K562 (cell line): ENCODE measurements around the gene KLHDC10. TPM values are rescaled to one million over a fixed set of nuclear protein-coding genes. Genes with fewer than 3 reads are reported as not detected.

Source experiments
- CBX1 ChIP-seq: sonication (generic); IDR thresholded peaks from 2 replicates; pipeline ENCODE4 v1.6.1; 2016; ENCODE audit warnings: antibody characterized with exemption, low read depth, mild to moderate bottlenecking
- DIDO1 ChIP-seq: fragments of 450-650 bp; IDR thresholded peaks from 2 replicates; pipeline ENCODE4 v1.6.1; 2016; ENCODE audit warnings: low read depth, missing biosample characterization, missing genetic modification characterization
- HMGN3 ChIP-seq: IDR thresholded peaks from 2 replicates; pipeline ENCODE4 v1.6.1; 2011; ENCODE audit warnings: borderline replicate concordance, low read depth, mild to moderate bottlenecking, mixed read lengths, low read length; ENCODE audit not compliant: insufficient read length; ENCODE audit errors: extremely low read depth
- PRMT5 ChIP-seq: sonication (generic); formaldehyde crosslinking; IDR thresholded peaks from 2 replicates; pipeline ENCODE4 v1.5.0; 2020; ENCODE audit warnings: missing genetic modification reagents
- RFX5 ChIP-seq: IDR thresholded peaks from 2 replicates; pipeline ENCODE4 v1.6.1; 2011; ENCODE audit warnings: low read depth, mild to moderate bottlenecking, improper control_type of control experiment, low read length
- SETDB1 ChIP-seq: IDR thresholded peaks from one replicate; pipeline ENCODE4 v1.6.1; 2012; ENCODE audit warnings: low read length, control low read depth, inconsistent platforms
- THRAP3 ChIP-seq: fragments of 450-650 bp; IDR thresholded peaks from 2 replicates; pipeline ENCODE4 v1.6.1; 2016; ENCODE audit warnings: mild to moderate bottlenecking, inconsistent platforms, borderline replicate concordance
- ZNF124 ChIP-seq: sonication (generic); formaldehyde crosslinking; IDR thresholded peaks from 2 replicates; pipeline ENCODE4 v1.8.1; 2022; ENCODE audit warnings: missing genetic modification reagents
- ZNF143 ChIP-seq: sonication (generic); formaldehyde crosslinking; IDR thresholded peaks from 2 replicates; pipeline ENCODE4 v1.9.0; 2022; ENCODE audit warnings: mild to moderate bottlenecking, missing genetic modification reagents
- polyA plus RNA-seq, 8 experiments: library from polyadenylated mRNA; depleted of rRNA in 4 of 8; stranded (reverse) in 5 of 8; unstranded in 3 of 8; fragments of >200 nt; fragmentation: Nextera tagmentation in 2 of 8; fragmentation: Illumina TruSeq in 1 of 8; extraction: Ambion mirVana in 2 of 8; extraction: Trizol in 1 of 8; gene quantifications; 2 replicates each; pipeline versions ENCODE4 v1.2.1 to v1.2.3, GENCODE V29; 2011 to 2014; ENCODE audit warnings: inconsistent platforms in 1 of 8, missing spikeins in 1 of 8
- total RNA-seq, 7 experiments: library from RNA; depleted of rRNA in 6 of 7; stranded (reverse); fragments of >200 nt in 6 of 7; fragmentation: Illumina TruSeq in 2 of 7; extraction: Trizol in 2 of 7; gene quantifications; 2 replicates each; pipeline versions ENCODE4 v1.2.1 to v1.2.3, GENCODE V29; 2011 to 2021; ENCODE audit warnings: low replicate concordance in 1 of 7
- TF ChIP-seq, protein P1 (sequence below), 2 experiments: fragments of 450-650 bp; formaldehyde crosslinking in 1 of 2; IDR thresholded peaks; 2 replicates each; pipeline versions ENCODE4 v1.4.0 to v1.6.1; 2014 to 2020; ENCODE audit warnings: mild to moderate bottlenecking in 2 of 2, borderline replicate concordance in 1 of 2, low read depth in 1 of 2
- TF ChIP-seq, protein P2 (sequence below): sonication (generic); formaldehyde crosslinking; IDR thresholded peaks from 2 replicates; pipeline ENCODE4 v1.8.1; 2022; ENCODE audit warnings: missing genetic modification reagents
- TF ChIP-seq, protein P3 (sequence below): fragments of 450-650 bp; IDR thresholded peaks from 2 replicates; pipeline ENCODE4 v1.6.1; 2016; ENCODE audit warnings: missing biosample characterization, missing genetic modification characterization
- TF ChIP-seq, protein P4 (sequence below): IDR thresholded peaks from 2 replicates; pipeline ENCODE4 v1.6.1; 2016; ENCODE audit warnings: missing genetic modification characterization, missing compliant biosample characterization

The KLHDC10 gene
- total and polyA plus RNA-seq, 9 of the 15 experiments (the other 6 are each of a cell fraction or from before 2014, with no cell fraction given): 9.8 to 80.5 (median 31.4) TPM

DNA sequence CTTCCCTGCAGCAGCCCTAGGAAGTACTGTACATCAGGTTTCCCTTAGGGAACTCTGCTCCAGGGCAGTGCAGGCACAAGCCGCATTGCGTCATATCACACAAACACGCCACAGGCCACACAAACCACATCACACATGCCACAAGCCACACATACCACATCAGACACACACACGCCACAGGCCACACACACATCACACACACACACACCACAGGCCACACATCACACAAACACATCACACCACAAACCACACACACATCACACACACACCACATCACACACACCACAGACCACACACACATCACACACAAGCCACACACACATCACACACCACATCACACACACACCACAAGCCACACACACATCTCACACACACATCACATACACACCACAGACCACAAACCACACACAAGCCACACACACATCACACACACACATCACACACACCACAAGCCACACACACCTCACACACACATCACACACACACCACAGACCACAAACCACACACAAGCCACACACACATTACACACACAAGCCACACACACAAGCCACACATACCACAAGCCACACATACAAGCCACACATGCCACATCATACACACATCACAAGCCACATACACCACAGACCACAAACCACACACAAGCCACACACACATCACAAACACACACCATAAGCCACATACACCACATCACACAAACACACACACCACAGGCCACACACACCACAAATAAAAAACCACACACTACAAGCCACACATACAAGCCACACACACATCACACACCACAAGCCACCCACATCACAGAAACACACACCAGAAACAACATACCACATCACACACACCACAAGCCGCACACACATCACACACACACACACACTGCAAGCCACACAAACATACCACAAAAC lies 81.5 kb downstream of the KLHDC10 start (continued):
- TF ChIP-seq, protein P1, sequence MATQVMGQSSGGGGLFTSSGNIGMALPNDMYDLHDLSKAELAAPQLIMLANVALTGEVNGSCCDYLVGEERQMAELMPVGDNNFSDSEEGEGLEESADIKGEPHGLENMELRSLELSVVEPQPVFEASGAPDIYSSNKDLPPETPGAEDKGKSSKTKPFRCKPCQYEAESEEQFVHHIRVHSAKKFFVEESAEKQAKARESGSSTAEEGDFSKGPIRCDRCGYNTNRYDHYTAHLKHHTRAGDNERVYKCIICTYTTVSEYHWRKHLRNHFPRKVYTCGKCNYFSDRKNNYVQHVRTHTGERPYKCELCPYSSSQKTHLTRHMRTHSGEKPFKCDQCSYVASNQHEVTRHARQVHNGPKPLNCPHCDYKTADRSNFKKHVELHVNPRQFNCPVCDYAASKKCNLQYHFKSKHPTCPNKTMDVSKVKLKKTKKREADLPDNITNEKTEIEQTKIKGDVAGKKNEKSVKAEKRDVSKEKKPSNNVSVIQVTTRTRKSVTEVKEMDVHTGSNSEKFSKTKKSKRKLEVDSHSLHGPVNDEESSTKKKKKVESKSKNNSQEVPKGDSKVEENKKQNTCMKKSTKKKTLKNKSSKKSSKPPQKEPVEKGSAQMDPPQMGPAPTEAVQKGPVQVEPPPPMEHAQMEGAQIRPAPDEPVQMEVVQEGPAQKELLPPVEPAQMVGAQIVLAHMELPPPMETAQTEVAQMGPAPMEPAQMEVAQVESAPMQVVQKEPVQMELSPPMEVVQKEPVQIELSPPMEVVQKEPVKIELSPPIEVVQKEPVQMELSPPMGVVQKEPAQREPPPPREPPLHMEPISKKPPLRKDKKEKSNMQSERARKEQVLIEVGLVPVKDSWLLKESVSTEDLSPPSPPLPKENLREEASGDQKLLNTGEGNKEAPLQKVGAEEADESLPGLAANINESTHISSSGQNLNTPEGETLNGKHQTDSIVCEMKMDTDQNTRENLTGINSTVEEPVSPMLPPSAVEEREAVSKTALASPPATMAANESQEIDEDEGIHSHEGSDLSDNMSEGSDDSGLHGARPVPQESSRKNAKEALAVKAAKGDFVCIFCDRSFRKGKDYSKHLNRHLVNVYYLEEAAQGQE (IDR thresholded peaks at IDR 0.05; ENCODE audit: borderline replicate concordance): no peak
- TF ChIP-seq, protein P1 (CRISPR knock-in tag; IDR thresholded peaks at IDR 0.05; ENCODE audit: low read depth): no peak
- 0 out of 2 replicates have a peak, but pooled peaks have one; percentile 18 for TF ChIP-seq THRAP3
- 0 out of 2 replicates have a peak, but pooled peaks have one; percentile 23 for TF ChIP-seq ZNF124 (CRISPR knock-in tag)
- TF ChIP-seq, protein P2, sequence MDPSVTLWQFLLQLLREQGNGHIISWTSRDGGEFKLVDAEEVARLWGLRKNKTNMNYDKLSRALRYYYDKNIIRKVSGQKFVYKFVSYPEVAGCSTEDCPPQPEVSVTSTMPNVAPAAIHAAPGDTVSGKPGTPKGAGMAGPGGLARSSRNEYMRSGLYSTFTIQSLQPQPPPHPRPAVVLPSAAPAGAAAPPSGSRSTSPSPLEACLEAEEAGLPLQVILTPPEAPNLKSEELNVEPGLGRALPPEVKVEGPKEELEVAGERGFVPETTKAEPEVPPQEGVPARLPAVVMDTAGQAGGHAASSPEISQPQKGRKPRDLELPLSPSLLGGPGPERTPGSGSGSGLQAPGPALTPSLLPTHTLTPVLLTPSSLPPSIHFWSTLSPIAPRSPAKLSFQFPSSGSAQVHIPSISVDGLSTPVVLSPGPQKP: no peak
- TF ChIP-seq PRMT5 (CRISPR knock-in tag): no peak
- TF ChIP-seq RFX5: no peak
- TF ChIP-seq HMGN3: no peak
- peak; percentile 51; the same call in 1 of the 2 replicates for TF ChIP-seq CBX1
- TF ChIP-seq, protein P3, sequence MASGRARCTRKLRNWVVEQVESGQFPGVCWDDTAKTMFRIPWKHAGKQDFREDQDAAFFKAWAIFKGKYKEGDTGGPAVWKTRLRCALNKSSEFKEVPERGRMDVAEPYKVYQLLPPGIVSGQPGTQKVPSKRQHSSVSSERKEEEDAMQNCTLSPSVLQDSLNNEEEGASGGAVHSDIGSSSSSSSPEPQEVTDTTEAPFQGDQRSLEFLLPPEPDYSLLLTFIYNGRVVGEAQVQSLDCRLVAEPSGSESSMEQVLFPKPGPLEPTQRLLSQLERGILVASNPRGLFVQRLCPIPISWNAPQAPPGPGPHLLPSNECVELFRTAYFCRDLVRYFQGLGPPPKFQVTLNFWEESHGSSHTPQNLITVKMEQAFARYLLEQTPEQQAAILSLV (tag): 0 out of 2 replicates have a peak, but pooled peaks have one; percentile 20
- TF ChIP-seq, protein P4, sequence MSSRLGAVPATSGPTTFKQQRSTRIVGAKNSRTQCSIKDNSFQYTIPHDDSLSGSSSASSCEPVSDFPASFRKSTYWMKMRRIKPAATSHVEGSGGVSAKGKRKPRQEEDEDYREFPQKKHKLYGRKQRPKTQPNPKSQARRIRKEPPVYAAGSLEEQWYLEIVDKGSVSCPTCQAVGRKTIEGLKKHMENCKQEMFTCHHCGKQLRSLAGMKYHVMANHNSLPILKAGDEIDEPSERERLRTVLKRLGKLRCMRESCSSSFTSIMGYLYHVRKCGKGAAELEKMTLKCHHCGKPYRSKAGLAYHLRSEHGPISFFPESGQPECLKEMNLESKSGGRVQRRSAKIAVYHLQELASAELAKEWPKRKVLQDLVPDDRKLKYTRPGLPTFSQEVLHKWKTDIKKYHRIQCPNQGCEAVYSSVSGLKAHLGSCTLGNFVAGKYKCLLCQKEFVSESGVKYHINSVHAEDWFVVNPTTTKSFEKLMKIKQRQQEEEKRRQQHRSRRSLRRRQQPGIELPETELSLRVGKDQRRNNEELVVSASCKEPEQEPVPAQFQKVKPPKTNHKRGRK (tag): no peak
- TF ChIP-seq SETDB1: peak; percentile 27
- no peak for TF ChIP-seq DIDO1 (tag)
- TF ChIP-seq ZNF143: peak; percentile 44
